Measurements from ENCODE around the gene DDX19B.

The DDX19B gene

GRCh38 chr16:70378869-70379493, 80.0 kb downstream of the DDX19B start:
- TF ChIP-seq, protein P1, sequence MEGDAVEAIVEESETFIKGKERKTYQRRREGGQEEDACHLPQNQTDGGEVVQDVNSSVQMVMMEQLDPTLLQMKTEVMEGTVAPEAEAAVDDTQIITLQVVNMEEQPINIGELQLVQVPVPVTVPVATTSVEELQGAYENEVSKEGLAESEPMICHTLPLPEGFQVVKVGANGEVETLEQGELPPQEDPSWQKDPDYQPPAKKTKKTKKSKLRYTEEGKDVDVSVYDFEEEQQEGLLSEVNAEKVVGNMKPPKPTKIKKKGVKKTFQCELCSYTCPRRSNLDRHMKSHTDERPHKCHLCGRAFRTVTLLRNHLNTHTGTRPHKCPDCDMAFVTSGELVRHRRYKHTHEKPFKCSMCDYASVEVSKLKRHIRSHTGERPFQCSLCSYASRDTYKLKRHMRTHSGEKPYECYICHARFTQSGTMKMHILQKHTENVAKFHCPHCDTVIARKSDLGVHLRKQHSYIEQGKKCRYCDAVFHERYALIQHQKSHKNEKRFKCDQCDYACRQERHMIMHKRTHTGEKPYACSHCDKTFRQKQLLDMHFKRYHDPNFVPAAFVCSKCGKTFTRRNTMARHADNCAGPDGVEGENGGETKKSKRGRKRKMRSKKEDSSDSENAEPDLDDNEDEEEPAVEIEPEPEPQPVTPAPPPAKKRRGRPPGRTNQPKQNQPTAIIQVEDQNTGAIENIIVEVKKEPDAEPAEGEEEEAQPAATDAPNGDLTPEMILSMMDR (IDR thresholded peaks at IDR 0.05; ENCODE audit: borderline replicate concordance, insufficient read depth, low read depth, low read length): no peak
- H3K4me3 ChIP-seq (ENCODE audit: low read depth, low read length): no peak overlapping the region

DNA sequence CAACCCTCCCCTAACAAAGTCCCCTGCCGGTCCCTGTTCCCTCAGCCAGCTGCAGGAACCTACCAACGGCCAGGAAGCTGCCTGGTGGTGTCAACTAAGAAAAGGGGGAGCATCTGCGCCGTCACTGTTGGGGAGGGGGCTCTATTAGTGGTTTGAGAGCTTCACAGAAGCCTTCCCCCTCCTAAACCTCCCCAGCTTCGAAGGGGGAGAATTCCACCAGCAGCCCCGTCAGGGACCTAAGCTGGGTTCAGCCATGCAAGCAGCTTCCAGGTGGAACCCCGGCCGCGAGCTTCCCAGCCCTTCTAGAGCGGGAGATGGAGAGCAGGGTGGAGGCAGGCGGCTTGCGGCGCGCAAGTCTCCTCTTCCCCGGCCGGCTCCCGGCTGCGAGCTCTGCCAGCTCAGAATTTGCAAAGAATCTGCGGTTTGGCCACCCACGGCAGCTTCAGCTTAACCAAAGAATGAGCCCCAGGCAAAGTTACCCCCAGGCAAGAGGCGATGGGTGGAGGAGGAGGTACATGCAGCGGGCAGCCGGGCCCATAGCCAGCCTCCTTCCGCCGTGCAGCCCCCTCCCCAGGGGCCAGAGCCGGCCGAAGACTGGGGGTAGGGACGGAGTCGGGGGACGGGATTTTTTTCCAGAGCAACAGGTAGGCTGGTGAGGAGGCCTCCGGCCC, 81.4 kb downstream of the DDX19B start:
- H3K4me3 ChIP-seq (ENCODE audit: low read depth, low read length): peak overlapping the region; percentile 95
- TF ChIP-seq, protein P1 (IDR thresholded peaks at IDR 0.05; ENCODE audit: borderline replicate concordance, insufficient read depth, low read depth, low read length): no peak

DNA sequence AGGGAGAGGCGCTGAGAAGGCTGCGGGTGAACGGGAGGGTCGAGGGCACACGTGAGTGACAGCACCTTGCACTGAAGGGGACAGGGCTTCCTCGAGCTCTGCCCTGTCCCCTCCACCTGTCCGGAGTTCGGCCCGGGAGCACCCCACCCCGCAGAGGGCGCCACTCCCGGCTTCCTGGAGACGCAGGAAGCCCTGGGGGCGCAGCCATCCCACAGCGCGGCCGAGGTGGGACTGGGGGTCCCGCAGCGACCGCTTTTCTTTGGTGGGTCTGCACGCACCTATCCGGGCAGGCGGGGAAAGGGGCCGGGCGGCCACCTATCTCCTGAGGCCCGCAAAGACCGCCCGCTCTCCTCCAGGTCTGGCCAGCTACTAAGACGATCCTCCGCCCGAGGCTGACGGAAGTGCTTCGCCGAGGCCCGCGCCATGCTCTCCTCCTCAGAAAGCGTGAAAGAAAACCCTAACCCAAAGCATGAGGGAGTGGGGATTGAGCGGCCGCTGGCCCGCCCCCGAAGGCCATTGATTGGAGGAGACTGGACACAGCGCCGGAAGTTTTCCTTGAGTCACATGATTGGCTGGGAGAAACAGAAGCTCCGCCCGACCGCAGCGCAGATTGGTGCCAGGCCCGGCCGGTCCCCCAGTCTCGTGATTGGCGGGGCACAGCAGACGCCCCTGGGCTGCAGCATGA, 82.1 kb downstream of the DDX19B start:
- H3K4me3 ChIP-seq (ENCODE audit: low read depth, low read length): peak overlapping the region; percentile 95
- TF ChIP-seq, protein P1 (IDR thresholded peaks at IDR 0.05; ENCODE audit: borderline replicate concordance, insufficient read depth, low read depth, low read length): peak; percentile 33

- TF ChIP-seq, protein P1 (IDR thresholded peaks at IDR 0.05; ENCODE audit: borderline replicate concordance, insufficient read depth, low read depth, low read length): no peak
- H3K4me3 ChIP-seq (ENCODE audit: low read depth, low read length): peak overlapping the region; percentile 95
Observed at GRCh38 chr16:70381604-70382342, 82.8 kb downstream of the DDX19B start.

- H3K4me3 ChIP-seq (ENCODE audit: low read depth, low read length): no peak overlapping the region
- TF ChIP-seq, protein P1 (IDR thresholded peaks at IDR 0.05; ENCODE audit: borderline replicate concordance, insufficient read depth, low read depth, low read length): no peak
Observed at GRCh38 chr16:70383421-70383960, 84.5 kb downstream of the DDX19B start.
